Retina (tissue), 1 donor: ENCODE data around the gene SMIM38.
A peak's percentile ranks its signal among the peaks of the same experiment; 100 is the strongest.

Source experiments
- DNase-seq: peaks from one replicate; pipeline ENCODE4 v3.0.0-alpha.2; 2016

Gene SMIM38

DNA sequence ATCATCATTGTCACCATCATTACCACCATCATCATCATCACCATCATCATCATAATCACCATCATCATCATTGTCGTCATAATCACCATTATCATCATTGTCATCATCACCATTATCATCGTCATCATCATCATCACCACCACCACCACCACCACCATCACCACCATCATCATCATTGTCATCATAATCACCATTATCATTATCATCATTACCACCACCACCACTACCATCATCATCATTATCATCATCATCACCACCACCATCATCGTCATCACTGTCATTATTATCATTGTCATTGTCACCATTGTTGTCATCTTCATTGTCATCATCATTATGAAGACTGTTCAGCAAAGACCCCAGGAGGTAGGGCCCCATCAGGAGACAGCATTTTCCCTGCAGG lies 33.3 kb downstream of the SMIM38 start:
- no peak for DNase-seq

DNA sequence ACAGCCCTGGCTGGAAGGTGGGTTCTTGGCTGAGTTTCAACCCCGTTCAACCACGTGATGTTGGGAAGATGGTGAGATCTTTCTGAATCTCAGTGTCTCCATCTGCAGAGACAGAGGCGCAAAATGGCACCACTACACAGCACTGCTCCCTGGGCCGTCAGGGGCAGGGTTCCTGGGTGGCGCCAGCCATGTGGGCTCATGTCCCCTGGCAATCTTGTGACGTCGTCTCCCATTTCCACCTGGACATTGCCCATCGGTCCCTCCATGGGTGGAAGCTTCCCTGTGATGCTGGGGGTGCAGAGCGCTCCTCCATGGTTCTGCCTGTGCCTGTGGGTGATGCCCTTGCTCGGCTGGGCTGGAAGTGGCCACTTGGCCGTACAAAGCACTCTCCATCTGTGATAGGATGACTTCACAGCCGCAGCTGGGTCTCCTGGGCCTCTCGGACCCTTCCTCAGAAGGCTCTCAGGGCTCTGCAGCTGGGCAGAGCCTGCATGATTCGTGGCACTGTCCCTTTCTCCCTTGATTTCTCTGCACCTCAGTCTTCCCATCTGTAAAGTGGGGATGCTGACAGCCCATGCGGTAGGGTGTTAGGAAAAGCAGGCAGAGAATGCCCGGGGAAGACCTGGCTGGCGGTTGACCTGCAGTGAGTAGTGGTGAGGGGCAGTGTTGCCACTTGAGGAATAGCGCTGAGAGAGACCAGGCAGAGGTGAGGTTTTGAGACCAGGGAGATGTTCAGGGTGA lies 35.2 kb downstream of the SMIM38 start:
- no peak for DNase-seq

DNA sequence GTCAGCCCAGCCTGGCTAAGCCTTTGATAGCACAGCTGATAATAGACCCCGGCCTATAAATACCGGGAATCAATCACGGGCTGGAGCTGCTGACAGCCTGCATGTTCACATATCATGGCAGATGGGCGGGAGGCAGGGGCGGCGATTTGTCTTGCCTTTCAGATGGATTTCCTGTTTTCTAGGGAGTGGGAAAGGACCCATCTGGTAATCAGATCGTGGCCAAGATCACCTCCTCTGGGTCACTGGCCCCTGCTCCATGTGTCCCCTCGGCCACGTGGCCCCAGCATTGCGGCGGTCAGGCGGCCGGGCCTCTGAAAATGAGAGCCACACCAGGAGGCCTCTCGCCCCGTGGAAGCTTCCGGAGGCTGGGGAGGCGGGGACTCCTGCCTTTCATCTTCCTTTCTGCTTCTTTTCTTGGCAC lies 36.6 kb downstream of the SMIM38 start:
- peak; percentile 53 for DNase-seq

DNA sequence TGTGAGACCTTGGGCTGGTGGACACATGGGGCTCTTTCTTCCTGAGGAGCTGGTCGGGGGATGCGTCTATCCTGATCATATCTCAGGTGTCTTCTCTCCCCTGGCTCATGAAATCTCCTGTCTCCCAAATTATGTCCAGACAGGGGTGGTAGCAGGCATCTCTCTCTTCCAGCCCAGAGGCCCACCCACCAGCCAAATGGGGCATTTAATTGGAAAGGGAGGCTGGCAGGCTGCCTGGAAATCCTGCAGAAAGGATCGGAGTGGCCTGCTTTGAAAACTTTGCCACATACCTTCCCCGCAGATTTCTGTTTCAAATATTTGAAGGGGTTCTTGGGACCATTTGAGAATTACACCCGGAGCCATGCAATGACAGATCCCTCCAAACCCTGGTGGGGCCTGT lies 37.4 kb downstream of the SMIM38 start:
- no peak for DNase-seq

DNA sequence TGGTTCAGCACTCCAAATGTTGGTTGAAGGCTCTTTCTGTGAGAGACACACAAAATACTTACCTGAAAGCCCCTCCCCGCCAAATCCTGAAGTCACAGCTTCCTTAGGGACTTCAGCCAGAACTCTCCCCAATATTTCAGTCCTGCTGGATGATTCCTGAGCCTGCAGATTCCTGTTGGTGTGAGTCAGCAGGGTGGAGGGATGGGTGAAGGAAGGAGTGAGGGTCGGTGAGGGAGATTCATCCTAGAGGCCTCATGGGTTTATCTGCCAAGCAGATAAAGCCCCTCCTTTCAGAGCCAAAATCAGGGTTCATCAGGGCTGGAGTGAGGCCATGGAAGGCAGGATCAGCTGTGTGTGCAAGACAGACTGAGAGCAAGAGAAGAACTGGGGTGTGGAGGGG lies 37.9 kb downstream of the SMIM38 start:
- no peak for DNase-seq

DNA sequence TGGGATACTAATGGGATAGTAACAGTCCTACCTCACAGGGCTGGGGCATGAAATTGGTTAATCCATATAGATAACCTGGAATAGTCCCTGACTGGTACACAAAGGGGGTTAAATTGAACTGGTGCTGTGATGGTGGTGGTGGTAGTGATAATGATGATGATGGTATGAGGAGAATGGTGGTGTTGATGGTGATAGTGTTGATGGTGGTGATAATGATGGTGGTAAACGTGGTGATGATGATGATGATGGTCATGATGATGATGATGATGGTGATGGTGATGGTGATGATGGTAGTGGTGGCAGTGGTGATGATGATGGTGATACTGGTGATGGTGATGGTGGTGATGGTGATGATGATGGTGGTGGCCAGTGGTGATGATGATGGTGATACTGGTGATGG lies 38.7 kb downstream of the SMIM38 start:
- no peak for DNase-seq

DNA sequence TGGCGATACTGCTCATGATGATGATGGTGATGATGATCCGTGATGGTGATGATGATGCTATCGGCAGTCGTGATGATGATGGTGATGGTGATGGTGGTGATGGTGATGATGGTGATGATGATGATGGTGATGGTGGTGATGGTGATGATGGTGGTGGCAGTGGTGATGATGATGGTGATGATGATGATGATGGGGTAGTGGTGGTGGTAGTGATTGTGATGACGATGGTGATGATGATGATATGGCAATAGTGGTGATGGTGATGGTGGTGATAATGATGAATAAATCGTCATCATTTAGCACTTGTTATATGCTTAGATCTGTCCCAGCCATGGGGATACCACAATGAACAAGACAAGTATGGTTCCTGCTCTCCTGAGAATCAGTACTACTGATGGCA lies 39.2 kb downstream of the SMIM38 start:
- no peak for DNase-seq

DNA sequence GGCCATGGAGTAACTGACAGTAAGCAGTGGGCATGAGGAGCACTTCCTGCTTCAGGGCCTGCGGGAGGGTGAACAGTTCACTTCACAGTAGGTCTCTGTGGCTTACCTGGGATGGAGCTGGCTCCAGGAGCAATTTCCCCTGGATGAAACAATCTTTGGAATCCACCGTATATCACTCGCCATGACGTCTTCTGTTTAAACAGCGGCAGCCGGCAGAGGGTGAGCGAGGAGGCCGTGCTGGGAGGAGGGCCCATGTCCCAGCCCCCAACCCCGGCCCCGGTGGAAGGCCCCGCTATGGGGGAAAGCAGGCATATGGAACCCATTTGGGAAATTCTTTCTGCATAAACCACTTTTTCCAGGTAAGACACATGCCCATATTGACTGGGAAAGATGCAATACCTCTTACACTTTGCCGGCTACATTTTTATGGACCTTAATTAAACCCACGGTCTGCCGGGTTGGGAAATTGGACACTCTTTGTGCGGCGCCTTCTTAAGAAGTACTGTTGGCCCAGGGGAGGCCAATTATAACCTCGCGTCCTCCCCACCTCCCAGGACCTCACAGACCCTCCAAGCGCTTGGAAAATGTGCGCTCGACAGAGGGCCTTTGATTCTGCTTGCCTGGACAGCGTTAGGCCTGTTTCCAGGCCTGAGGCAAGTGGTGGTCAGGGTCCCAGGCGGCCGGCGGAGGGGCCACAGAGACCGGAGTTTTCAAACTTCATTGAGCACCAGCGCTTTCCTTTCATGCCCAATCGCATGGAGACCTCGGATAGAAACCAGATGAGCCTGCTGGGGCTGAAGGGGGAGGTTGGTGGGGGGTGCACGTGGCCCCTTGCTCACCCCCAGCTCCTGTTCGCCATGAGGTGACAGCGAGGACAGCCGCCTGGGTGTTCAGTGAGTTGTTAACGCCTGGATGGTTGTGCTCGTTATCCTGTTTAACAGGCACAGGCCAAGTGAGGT lies 40.4 kb downstream of the SMIM38 start:
- peak; percentile 82 for DNase-seq

DNA sequence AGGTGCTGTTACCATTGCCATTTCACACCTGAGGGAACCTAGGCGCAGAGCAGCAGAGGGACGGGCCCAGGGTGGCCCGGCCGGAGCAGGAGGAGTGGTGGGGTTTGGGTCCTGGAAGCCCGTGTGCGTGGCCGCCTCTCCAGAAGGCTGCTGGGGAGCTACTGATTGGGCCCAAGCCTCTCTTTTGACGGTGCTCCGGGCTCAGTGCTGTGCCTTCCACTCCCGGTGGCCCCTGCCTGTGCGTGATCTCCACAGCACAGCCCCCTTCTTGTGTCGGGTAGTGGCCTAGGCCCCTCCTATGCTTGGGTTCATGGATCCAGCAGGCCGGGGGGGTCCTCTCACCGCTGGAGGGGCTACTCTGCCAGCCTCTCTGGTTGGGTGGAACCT lies 41.0 kb downstream of the SMIM38 start:
- no peak for DNase-seq

DNA sequence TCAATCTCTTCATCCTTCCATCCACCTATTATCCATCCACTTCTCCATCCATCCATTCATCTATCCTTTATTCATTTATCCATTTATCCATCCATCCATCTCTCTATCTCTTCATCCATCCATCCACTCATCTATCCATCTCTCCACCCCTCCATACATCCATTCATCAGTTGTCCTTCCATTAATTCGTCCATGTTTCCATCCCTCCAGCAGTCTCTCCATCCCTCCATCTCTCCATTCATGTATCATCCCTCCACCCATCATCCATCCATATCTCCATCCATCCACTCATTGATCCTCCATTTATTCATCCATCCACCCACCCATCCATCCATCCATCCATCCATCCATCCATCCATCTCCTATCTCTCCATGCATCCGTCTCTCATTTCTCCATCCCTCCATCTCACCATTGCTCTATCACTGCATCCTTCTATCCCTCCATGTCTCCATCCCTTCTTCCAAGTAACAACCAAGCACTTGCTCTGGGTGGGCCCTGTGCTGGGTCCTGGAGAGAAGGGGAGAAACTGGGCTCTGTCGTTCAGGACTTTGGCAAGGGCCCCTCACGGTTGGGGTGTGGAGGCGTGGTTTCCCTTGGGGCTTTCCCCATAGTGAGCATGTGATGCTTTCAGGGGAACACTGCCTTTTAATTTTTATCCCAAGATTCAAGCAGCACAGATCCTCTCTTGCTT lies 43.3 kb downstream of the SMIM38 start:
- DNase-seq, result no peak

DNA sequence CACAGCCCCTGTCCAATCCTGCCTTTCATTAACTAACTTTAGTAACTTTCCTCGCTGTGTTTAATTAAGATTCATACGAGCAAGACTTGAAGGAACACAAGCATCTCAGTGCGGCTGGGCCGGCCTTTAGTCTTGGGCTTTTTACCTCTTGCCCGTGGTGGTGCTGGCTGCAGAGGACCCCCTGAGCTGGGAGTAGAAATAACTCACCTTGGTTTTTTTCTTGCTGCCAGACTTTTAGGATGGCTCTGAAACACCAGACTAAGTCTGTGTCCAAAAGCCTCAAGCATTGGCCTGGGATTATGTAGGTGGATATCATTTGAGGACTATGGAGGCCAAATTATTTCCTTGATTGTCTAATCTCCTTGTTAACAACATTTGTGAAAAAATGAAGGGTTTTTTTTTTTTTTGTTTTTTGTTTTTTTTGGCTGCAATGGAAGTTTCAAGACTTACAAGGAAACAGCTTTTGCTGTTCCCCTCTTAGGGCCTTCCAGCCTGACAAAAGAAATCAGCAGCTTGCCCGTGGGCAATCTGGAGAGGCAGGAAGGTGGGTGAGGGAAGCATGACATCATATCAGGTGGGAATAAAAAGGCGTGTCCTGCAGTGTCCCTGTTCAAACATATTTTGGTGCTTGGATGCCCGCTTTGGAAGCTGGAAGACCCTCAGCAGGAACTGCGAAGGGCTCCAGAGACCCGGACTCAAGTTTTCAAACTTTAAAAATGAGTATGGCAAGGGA lies 44.0 kb downstream of the SMIM38 start:
- DNase-seq, result peak; percentile 37

DNA sequence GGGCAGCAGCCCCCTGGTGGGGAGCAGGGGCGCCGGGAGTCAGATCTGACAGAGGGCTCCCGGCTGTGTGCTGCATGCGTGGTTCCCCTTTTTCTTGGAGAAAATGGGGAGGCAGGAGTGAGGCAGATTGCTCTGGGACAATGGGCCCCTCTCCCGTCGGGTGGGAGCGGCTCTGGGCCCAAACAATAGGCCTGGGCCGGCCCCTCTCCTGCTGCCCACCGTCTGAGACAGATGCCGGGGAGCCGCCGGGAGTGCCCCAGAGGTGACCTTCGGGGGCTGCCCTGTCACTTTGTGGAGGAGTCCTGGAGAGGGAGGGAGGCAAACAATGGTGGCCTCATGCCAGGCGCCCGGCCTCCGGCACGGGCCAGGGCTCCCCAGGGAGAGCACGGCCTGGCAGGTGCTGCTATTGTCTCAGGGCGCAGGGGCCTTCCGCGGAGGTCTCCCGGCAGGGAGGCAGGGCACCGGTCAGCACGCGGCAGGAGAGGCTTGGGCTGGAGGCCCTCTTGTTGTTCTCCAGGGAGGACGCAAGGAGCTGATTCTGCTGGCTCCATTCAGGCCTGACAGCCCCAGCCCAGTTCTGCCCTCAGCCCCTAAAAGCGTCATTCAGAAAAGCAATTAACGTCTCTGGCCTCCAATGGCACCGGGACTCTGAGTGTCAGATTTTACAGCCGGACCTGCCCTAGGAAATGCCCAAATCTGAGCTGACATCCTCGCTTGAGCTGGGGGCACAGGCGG lies 44.8 kb downstream of the SMIM38 start:
- DNase-seq, result peak; percentile 94

DNA sequence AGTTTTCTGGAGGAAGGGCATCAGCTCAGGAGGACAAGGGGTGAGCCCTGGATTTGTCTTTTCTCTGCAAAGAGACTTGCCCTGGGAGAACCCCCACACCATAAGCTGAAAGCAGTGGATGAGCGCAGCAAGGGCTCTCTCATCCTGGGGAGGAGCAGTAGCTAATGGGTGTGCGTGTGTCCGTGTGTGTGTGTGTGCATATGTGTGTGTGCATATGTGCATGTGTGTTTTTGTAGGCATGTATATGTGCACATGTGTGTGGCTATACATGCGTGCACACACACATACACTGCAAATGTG lies 45.3 kb downstream of the SMIM38 start:
- DNase-seq, result no peak

DNA sequence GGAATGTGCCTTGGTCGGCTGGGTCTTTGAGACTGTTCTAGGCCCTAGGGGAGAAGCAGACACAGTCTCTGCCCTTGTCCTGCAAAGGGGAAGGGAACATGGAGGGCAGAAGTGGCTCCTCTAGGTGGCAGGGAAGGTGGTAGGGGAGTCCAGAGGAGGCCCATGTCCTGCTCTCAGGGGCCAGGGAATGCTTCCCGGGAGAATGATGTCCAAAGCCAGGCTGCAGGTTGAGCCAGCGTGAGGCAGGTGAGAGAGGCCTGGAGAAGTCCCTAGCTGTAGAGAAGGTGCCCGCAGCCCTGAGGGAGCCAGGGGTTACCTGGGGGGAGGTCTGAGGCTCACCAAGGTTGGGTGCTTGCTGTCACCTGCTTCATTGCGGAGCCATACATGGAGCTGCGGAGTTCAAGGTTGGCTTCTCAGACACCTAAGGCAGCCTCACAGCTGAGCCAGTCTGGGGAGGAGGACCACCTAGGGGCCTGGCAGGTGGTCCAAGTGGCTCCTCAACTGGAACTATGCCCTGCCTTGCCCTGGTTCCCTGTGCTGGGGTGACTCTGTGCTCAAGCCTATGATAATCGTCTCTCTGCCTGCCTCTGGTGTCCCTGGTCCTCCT lies 46.1 kb downstream of the SMIM38 start:
- no peak for DNase-seq

DNA sequence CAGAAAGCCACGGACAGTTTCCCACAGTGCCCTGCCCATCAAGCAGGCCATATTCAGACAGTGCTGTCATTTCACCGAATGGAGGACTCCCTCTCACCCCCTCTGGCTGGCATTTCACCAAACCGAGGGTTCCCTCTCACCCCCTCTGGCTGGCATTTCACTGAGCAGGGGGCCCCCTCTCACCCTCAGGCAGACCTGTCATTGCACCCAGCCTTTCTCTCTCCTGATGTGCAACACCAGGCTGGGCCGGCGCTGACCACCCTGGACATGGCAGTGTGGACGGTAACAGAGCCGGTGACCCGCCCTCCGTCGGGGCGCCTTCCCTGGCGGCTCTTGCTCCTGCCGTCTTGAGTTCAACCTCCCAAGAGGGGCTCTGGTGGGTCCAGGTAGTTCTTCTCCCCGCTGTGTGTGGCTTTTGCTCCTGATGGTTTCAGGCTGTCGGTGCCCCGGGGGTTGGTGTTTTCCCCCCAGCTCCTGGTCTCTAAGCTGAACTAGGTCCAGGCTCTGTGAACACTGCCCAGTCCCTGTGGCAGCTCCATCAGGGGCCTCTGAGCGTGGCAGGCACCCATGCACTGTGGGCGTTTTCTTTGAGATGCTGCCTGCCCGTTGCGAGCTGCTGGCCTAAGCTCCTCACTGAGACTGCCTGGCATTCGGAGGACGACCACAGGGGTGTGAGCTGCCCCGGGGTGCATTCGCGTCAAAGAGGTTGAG lies 46.9 kb downstream of the SMIM38 start:
- DNase-seq, result peak; percentile 35

DNA sequence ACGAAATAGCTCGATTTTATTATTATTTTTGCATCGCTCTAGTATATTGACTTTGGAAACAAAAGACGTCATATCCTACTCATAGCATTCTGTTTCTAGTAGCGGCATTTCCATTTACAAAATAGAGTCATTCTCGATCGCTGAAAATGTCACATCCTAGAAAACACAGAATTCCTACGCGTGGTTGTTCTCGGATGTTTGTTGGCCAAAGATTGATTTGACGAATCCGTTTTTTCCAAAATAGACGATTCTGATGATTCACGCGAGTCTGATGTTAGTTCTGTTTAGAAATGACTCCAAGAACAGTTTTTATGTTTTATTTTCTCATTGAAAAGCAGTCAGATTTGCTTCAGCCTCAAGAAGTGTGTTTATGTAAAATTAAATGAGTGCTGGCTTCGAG lies 47.6 kb downstream of the SMIM38 start:
- DNase-seq, result no peak

DNA sequence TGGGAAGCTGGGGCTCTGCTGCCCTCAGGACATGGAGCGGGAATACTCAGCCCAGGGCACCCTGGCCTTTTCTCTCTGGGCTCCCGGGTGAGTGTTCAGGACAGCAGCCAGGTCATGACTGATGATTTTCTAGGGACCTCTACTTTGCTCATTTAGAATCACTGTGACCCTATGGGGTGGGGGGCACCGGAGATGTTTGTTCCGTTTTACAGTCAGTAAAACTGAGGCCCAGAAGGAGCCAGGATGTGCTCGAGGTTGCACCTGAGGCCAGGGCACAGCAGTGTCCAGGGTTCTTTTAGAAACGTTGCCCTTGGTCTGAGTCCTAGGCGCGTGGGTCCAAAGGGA lies 48.1 kb downstream of the SMIM38 start:
- DNase-seq, result no peak

DNA sequence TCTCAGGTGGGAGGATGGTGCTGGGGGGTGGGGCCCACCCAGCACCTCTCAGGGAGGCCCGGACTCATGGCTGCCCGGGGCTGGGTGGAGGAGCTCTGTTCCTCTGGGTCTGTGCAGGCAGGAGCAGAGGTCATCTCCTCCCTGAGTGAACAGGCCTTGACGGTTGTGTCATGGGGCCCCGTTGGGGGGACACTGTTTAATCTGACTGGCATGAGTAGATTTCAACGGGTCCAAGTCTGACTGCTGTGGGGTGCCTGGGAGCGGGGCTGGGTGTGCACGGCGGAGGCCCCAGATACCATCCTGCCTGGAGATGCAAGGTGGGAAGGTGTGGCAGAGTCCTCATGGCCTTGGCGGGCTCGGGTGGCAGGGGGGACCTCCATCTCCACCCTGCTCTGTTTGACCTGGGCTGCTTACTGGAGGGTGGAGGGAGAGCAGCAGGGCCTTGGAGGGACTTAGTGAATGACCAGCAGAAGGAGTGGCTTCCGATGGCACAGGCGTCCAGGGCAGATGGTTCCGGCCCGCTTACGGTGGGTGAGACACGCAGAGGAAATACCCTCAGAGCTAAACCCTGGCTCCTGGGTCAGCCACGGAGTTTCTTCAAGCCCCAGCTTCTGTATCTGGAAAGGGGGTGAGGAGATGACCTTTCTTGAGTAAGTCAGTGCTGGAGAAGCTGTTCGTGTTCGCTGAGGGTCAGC lies 48.7 kb downstream of the SMIM38 start:
- DNase-seq, result peak; percentile 53

DNA sequence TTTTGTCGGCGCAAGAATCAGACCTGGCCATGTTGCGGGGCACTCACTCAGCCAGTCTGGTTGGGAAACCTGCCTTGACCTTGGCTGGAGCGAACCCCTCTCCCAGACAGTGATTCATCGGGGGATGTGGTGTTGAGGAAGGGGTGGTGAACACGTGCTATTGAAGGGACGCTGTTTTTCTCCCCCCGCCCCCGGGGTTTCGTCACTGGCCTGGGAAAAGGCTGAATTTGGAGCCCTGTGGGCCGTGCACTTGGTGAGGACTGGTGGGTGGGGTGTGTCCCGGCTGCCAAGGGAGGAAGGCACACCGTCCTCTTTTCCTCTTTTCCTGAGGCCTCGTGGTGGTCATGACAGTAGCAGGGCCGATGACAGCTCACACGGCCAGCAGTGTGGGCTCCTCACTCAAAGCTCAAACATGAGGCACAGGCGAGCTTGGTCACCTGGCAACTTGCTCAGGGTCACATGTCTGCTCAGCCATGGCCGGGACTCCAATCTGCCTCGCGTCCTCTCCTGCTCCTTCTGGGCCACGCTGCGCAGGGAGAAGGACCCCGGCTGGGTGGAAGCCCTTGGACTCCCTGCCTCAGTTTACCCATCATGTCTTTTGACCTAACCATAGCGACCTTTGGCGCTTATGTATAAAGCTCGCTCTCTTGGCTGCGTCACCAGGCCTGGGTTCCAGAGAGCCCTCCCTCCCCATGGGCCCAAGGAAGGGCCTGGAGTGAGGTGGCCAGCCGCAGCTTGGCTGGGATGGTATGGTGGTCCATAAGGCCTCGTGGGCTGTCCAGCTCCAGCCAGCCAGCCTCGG lies 49.4 kb downstream of the SMIM38 start:
- DNase-seq, result no peak
